Endothelial cell of umbilical vein (primary cell): Measurements from ENCODE around the gene TRMT2A. TPM values are rescaled to one million over a fixed set of nuclear protein-coding genes. Genes with fewer than 3 reads are reported as not detected.

Experiments
- BruUV-seq: library from RNA; stranded (reverse); fragments of 400-500 nt; replicated peaks from 2 replicates; lab custom pipeline; 2021; lab: Mats Ljungman, UMichigan
- CTCF ChIA-PET: fragments of 300-600, 350-600 bp; sonication (Branson Sonifier 250); formaldehyde crosslinking; loops from one replicate; lab custom pipeline; 2021; ENCODE audit warnings: antibody characterized with exemption, inconsistent platforms; lab: Charles Lee
- POLR2A ChIA-PET: fragments of 300-600, 350-600 bp; sonication (Branson Sonifier 250); formaldehyde crosslinking; loops from one replicate; lab custom pipeline; 2021; ENCODE audit warnings: antibody characterized with exemption, inconsistent platforms; lab: Charles Lee
- DNase-seq: peaks from one replicate; pipeline ENCODE4 v3.0.0-alpha.2; 2011; ENCODE audit warnings: low read depth, low spot score
- FAIRE-seq: peaks from 2 replicates; lab custom pipeline; 2011; peaks lifted over from hg19 to GRCh38; lab: Jason Lieb, UNC
- H2AFZ ChIP-seq: 2 replicates; pipeline ENCODE4 v1.6.0; 2012; ENCODE audit warnings: low read depth, low read length, control low read depth, inconsistent platforms
- H3K27ac ChIP-seq: 2 replicates; pipeline ENCODE4 v1.5.1; 2011; ENCODE audit warnings: low read depth, mild to moderate bottlenecking, control low read depth, low read length, moderate library complexity; ENCODE audit not compliant: insufficient read depth
- H3K27me3 ChIP-seq, 2 experiments: 2 replicates each; pipeline versions ENCODE4 v1.6.0 to v1.6.1; 2011; ENCODE audit warnings: low read length in 2 of 2, mixed read lengths in 1 of 2; ENCODE audit not compliant: control insufficient read depth in 2 of 2, insufficient read depth in 2 of 2
- H3K36me3 ChIP-seq, 2 experiments: 2 replicates in 1 of 2; 3 replicates in 1 of 2; pipeline ENCODE4 v1.5.1; 2011; ENCODE audit warnings: low read length in 2 of 2, mild to moderate bottlenecking in 1 of 2, moderate library complexity in 1 of 2; ENCODE audit not compliant: control insufficient read depth in 2 of 2, insufficient read depth in 2 of 2; ENCODE audit errors: extremely low read depth in 1 of 2
- H3K4me1 ChIP-seq: 3 replicates; pipeline ENCODE4 v1.5.1; 2011; ENCODE audit warnings: mild to moderate bottlenecking, low read length; ENCODE audit not compliant: control insufficient read depth, insufficient read depth; ENCODE audit errors: extremely low read depth
- H3K4me2 ChIP-seq: 2 replicates; pipeline ENCODE4 v1.6.1; 2011; ENCODE audit warnings: low read length, control low read depth, mixed read lengths; ENCODE audit not compliant: insufficient read depth
- H3K4me3 ChIP-seq, 3 experiments: fragments of 200-600 bp in 1 of 3; sonication (generic), shearing (Covaris generic) in 1 of 3; replicated peaks in 1 of 3; 2 replicates each; pipeline ENCODE4 v1.5.1; 2011 to 2016; ENCODE audit warnings: control low read depth in 3 of 3, low read length in 3 of 3, mild to moderate bottlenecking in 2 of 3, inconsistent platforms in 1 of 3, low read depth in 1 of 3, moderate library complexity in 1 of 3; ENCODE audit not compliant: insufficient read depth in 1 of 3
- H3K79me2 ChIP-seq: 2 replicates; pipeline ENCODE4 v1.6.0; 2012; ENCODE audit warnings: low read length, inconsistent platforms; ENCODE audit not compliant: control insufficient read depth, insufficient read depth
- H3K9ac ChIP-seq: replicated peaks from 2 replicates; pipeline ENCODE3; 2011; ENCODE audit warnings: low read length, control low read depth; ENCODE audit not compliant: insufficient read depth; ENCODE audit errors: extremely low read depth
- H3K9me1 ChIP-seq: replicated peaks from 3 replicates; pipeline ENCODE4 v1.6.0; 2011; ENCODE audit warnings: mild to moderate bottlenecking, low read length; ENCODE audit not compliant: control insufficient read depth, insufficient read depth; ENCODE audit errors: extremely low read depth
- H3K9me3 ChIP-seq: replicated peaks from 2 replicates; pipeline ENCODE4 v1.5.1; 2012; ENCODE audit warnings: low read length, inconsistent platforms; ENCODE audit not compliant: control insufficient read depth, insufficient read depth
- H4K20me1 ChIP-seq: replicated peaks from 2 replicates; pipeline ENCODE3; 2011; ENCODE audit warnings: mild to moderate bottlenecking, low read length; ENCODE audit not compliant: control insufficient read depth, insufficient read depth; ENCODE audit errors: extremely low read depth
- CTCF ChIP-seq, 2 donors: IDR thresholded peaks; 1 replicate in 1 of 2; 2 replicates in 1 of 2; pipeline ENCODE4 v1.5.1; 2011; ENCODE audit warnings: low read length in 2 of 2, mild to moderate bottlenecking in 2 of 2, moderate library complexity in 2 of 2, control low read depth in 1 of 2, inconsistent platforms in 1 of 2, low read depth in 1 of 2; ENCODE audit not compliant: insufficient read depth in 1 of 2; ENCODE audit errors: extremely low read depth in 1 of 2
- EZH2 ChIP-seq: IDR thresholded peaks from 2 replicates; pipeline ENCODE4 v1.6.1; 2012; ENCODE audit warnings: borderline replicate concordance, low read depth, mild to moderate bottlenecking, moderate library complexity, low read length, inconsistent platforms; ENCODE audit not compliant: severe bottlenecking
- FOS ChIP-seq: IDR thresholded peaks from 2 replicates; pipeline ENCODE4 v1.6.1; 2011; ENCODE audit warnings: mild to moderate bottlenecking, low read length, moderate library complexity, borderline replicate concordance; ENCODE audit not compliant: insufficient read depth
- GATA2 ChIP-seq: IDR thresholded peaks from 2 replicates; pipeline ENCODE4 v1.7.0; 2011; ENCODE audit warnings: low read depth, mild to moderate bottlenecking, moderate library complexity, mixed read lengths, low read length; ENCODE audit not compliant: insufficient read length, insufficient read depth
- JUN ChIP-seq: IDR thresholded peaks from 2 replicates; pipeline ENCODE4 v1.6.1; 2011; ENCODE audit warnings: borderline replicate concordance, low read depth; ENCODE audit not compliant: insufficient read length, insufficient read depth
- MAX ChIP-seq: IDR thresholded peaks from 2 replicates; pipeline ENCODE4 v1.6.1; 2011; ENCODE audit not compliant: insufficient read depth, insufficient read length
- MYC ChIP-seq: IDR thresholded peaks from one replicate; pipeline ENCODE4 v1.6.1; 2011; ENCODE audit warnings: mild to moderate bottlenecking, low read depth, low read length
- POLR2A ChIP-seq: IDR thresholded peaks from 2 replicates; pipeline ENCODE4 v1.6.1; 2012; ENCODE audit warnings: low read depth, mild to moderate bottlenecking, control low read depth, low read length
- POLR2AphosphoS5 ChIP-seq: IDR thresholded peaks from 2 replicates; pipeline ENCODE4 v1.6.1; 2012; ENCODE audit warnings: low read depth, mild to moderate bottlenecking, control low read depth, low read length, moderate library complexity; ENCODE audit not compliant: insufficient read depth
- dilution Hi-C: fragments of 300-500 bp; cut with MboI; formaldehyde crosslinking; loops from one replicate; pipeline ENCODE4 v1.15.0; 2019; ENCODE audit warnings: low sequenced_read_pairs; ENCODE audit not compliant: extremely low pct_ligation_motif_present
- intact Hi-C: fragments of 100-400 bp; cut with micrococcal nuclease; formaldehyde crosslinking; loops from one replicate; pipeline ENCODE4 v1.10.0; 2022
- polyA plus RNA-seq, 4 experiments: library from polyadenylated mRNA; depleted of rRNA in 3 of 4; stranded (reverse) in 3 of 4; unstranded in 1 of 4; fragments of >200 nt; gene quantifications; 2 replicates each; pipeline versions ENCODE4 v1.2.1 to v1.2.3, GENCODE V29; 2011 to 2012; ENCODE audit warnings: missing spikeins in 1 of 4
- total RNA-seq: library from RNA; stranded (reverse); gene quantifications from 2 replicates; pipeline ENCODE4 v1.2.3, GENCODE V29; 2021

Gene TRMT2A
- total and polyA plus RNA-seq, 2 donors (not counting 3 experiments of a cell fraction or from before 2014, with no cell fraction given): 51.2 to 61.9 TPM

DNA sequence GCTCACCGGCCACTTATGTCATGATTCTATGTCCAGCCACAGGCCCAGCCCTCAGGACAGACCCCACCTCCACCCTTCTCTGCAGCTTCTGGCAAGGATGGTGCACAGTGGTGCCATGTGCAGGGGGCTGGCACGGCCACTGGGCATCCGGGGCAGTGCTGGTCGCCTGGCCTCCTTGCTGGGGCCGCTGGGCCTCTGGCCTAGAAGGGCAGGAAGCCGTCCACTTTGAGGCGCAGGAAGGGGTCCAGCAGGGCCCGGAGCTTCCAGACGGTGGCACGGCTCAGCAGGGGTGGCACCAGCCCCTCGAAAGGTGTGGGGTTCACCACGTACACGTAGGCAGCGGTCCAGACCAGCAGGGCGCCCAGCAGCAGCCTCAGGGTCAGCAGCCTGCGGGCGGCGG lies 31.4 kb upstream of the TRMT2A start:
- no peak for FAIRE-seq
- H3K36me3 ChIP-seq: peaks cover 0 to 6% of the 10 kb centered on the region in 2 experiments
- no peak for DNase-seq
- H3K9me1 ChIP-seq: no peaks in the 10 kb centered on the region
- CTCF ChIA-PET: interaction anchor here (1.2 kb wide), 1 partner anchor 136 kb away, joined by 3 read pairs; no protein-coding TSS in a partner anchor
- H3K27ac ChIP-seq: no peak overlapping the region
- H3K79me2 ChIP-seq: no peaks in the 10 kb centered on the region
- H3K9me3 ChIP-seq: no peaks in the 10 kb centered on the region
- H3K4me2 ChIP-seq: no peak overlapping the region
- dilution Hi-C loops: no loop called here
- intact Hi-C loops: no loop called here
- no peak overlapping the region for H3K9ac ChIP-seq
- TF ChIP-seq CTCF (IDR thresholded peaks at IDR 0.05; ENCODE audit: extremely low read depth in 1 of 2, insufficient read depth in 1 of 2, low read depth in 1 of 2, low read length in 2 of 2) (no peak), MAX (no peak), FOS (no peak), GATA2 (no peak), POLR2A (no peak), POLR2AphosphoS5 (no peak), EZH2 (no peak), JUN (no peak), MYC (no peak)
- no peaks in the 10 kb centered on the region for H3K27me3 ChIP-seq
- BruUV-seq: no TSS peak
- POLR2A ChIA-PET: no interaction called here
- no peaks in the 10 kb centered on the region for H3K4me1 ChIP-seq
- H4K20me1 ChIP-seq: no peaks in the 10 kb centered on the region
- no peak overlapping the region for H2AFZ ChIP-seq
- H3K4me3 ChIP-seq: no peak overlapping the region
